Stimulated activated CD4-positive, alpha-beta T cell treated with anti-CD3 and anti-CD28 coated beads, Interleukin-1b, Interleukin-23, amount 100 ng/mL, for 1 hour (primary cell): ENCODE results near the gene PPFIA1.
A peak's percentile ranks its signal among the peaks of the same experiment; 100 is the strongest.
"Not testable (repeated sequence)": the region's sequence is repeated elsewhere in the genome, so short reads cannot be mapped to it uniquely, and the experiment has no call there.

Experiments used
- DNase-seq, 2 donors: peaks; one replicate each; pipeline ENCODE4 v3.0.0-alpha.2; 2020; ENCODE audit warnings: low read depth in 2 of 2

The PPFIA1 gene

GRCh38 chr11:70251659-70252321, 18.7 kb upstream of the PPFIA1 start:
- DNase-seq, result no peak

- no peak for DNase-seq
Measured at GRCh38 chr11:70252844-70253243, 17.6 kb upstream of the PPFIA1 start.

DNA sequence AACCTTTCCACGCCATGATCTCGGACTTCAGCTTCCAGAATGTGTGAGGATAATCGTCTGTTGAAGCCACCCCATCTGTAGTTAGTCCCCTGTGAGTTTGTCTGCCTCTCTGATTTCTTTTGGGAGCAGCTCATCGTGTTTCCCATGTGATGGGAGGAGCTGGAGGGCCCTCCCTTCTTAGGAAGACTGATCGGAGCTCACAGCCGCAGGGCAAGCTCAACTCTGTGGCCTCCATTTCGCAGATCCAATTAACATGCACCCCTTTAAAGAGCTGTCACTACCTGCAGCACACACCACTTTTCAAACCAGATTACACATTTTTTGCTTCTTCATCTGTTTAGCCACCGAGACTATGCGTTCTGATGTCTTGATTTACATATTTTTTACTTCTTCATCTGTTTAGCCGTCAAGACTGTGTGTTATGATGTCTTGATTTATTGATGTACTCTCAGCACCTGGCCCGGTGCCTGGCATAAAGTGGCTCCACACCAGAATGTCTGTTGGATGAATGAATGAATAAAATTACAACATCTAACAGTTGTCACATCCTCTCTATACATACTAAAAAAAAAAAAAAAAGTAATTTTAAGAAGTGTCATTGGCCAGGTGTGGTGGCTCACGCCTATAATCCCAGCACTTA, 14.9 kb upstream of the PPFIA1 start:
- DNase-seq, result no peak

DNA sequence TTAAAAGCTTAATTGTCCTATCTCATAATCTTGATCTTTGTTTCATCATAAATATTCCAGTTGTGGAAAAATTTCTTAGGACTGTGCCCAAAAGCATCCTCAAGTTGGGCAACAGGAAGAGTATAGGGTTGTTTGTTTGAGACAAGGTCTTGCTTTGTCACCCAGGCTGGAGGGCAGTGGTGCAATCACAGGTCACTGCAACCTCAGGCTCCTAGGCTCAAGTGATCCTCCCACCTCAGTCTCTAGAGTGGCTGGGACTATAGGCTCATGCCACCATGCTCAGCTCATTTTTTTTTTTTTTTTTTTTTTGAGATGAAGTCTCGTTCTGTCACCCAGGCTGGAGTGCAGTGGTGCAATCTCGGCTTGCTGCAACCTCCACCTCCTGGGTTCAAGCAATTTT, 11.4 kb upstream of the PPFIA1 start:
- DNase-seq, result not testable (repeated sequence)

DNA sequence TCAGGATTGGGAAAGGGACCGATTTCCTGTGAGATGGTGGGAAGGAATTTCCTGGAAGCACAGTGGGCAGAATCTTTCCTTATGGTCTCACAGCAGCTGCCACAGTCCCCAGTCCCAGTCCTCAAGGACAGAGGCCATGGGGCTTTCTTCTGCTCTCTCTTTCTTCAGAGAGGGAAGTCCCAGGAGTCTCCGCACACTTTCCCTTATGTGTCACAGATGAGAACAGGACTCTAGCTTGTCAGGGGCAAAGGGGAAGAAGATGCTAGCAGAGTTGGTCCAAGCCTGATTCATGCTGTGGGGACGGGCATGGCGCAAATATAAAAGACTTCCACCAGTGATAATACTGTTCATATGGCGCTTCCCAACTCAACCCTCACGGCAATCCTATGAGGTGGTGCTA, 7.5 kb upstream of the PPFIA1 start:
- no peak for DNase-seq

- DNase-seq, result no peak
Measured at GRCh38 chr11:70263363-70263762, 7.1 kb upstream of the PPFIA1 start.

DNA sequence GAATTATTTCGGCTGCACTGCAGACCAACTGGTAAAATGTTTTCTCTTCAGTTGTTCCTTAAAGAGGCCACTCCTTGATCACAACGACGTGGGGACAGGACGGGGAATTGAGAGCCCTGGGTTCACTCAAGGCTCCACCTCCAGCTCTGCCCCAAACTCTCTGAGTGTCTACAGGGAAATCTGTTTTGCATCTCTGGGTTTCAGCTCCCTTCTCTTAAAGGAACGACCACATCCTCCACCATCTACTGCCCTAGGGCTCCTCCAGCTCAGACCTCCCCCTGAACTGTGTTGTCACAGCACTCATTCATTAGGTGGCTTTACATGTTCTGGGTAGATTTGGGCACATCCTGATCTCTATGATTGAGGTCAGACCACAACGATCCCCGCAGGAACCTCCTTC, 5.1 kb upstream of the PPFIA1 start:
- no peak for DNase-seq

DNA sequence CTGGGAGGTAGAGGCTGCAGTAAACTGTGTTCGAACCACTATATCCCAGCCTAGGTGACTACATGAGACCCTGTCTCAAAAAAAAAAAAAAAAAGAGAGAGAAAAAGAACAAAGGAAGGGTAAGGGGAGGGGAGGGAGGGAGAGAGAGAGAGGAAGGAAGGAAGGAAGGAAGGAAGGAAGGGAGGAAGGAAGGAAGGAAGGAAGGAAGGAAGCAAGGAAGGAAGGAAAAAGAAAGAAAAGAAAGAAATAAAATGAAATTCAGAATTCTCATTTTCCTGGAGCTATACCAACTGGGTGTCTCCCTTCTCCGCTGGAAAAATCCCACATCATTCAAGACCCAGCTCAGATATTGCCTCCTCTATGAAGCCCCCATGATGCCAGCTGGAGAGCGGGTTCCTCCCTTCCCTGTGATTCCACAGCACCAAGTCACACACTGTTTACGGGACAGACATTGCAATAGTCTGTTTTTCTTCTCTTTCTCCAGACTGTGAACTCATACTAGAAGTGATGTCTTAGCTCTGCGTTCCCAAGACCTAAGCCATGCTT, 3.0 kb upstream of the PPFIA1 start:
- no peak for DNase-seq

DNA sequence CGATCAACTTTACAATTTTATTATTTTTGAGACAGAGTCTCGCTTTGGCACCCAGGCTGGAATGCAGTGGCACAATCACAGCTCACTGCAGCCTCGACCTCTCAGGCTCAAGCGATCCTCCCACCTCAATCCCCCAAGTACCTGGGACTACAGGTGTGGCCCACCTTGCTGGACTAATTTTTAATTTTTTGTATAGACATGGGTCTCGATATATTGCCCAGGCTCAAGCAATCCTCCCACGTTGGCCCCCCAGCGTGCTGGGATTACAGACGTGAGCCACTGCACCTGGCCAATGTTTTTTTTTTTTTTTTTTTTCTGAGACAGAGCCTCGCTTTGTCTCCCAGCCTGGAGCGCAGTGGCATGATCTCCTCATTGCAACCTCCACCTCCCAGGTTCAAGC, 2.0 kb upstream of the PPFIA1 start:
- DNase-seq, result no peak

- DNase-seq, result peak in 1 of 2 donors; percentile 2
Measured at GRCh38 chr11:70270877-70271648, 573 bp downstream of the PPFIA1 start.

DNA sequence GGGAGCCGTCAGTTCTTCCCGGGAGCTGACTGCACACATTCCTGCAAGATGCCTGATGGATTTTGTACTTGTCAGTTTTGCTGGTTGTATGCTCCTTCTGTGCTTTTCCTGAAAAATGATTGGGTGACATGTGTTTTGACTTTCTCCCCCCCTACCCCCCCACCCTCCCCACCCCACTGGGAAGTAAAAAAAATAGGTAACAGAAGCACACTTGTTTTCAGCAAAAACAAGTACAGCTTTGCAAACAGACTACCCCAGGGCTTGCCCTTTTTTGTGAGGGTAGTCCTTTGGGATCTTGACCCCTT, 1.1 kb downstream of the PPFIA1 start:
- DNase-seq, result no peak

DNA sequence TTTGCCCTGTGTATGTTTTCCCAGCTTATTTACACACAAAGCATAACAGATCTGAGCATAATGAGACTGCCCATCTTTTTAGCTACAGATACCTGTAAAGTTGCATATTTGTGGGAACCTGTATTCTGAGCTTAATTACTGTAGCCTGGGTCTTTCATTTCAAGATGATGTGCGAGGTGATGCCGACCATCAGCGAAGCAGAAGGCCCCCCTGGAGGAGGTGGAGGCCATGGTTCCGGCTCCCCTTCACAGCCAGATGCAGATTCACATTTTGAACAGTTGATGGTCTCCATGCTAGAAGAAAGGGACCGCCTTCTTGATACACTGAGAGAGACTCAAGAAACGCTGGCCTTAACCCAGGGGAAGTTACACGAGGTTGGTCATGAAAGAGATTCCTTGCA, 1.5 kb downstream of the PPFIA1 start:
- DNase-seq, result no peak

GRCh38 chr11:70278994-70279393, 8.5 kb downstream of the PPFIA1 start:
- no peak for DNase-seq

- DNase-seq, result no peak
Measured at GRCh38 chr11:70281156-70281609, 10.7 kb downstream of the PPFIA1 start.

- no peak for DNase-seq
Measured at GRCh38 chr11:70282012-70282411, 11.5 kb downstream of the PPFIA1 start.

- DNase-seq, result no peak
Measured at GRCh38 chr11:70288721-70289120, 18.2 kb downstream of the PPFIA1 start.

GRCh38 chr11:70289582-70289981, 19.1 kb downstream of the PPFIA1 start:
- DNase-seq, result no peak

DNA sequence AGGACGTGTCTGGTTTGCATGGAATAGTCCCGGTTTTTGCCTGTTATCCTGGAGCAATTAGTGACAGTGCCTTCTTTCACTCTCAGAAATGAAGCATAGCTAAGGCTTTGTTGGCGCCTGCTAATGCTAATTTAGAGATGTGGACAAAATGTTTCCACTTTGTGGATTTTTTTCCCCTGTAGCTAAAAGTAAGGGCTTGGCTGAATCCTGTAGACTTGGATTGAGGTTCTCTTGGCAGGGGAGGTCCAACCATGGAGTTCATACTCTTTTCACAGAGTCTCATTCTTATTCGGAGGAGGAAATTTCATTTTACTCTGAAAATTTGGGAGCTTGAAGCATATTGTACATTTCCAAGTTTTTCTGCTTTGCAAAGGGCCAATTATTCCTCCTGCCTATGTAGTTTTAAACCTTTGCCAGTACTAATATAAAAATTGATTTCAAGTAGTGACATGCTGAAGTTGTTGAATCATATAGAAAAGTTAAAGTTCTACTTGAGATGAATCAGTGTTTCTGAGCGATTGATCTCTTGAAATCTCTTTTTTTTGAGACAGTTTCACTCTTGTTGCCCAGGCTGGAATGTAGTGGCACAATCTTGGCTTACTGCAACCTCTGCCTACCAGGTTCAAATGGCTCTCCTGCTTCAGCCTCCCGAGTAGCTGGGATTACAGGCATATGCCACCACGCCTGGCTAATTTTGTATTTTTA, 20.0 kb downstream of the PPFIA1 start:
- no peak for DNase-seq

DNA sequence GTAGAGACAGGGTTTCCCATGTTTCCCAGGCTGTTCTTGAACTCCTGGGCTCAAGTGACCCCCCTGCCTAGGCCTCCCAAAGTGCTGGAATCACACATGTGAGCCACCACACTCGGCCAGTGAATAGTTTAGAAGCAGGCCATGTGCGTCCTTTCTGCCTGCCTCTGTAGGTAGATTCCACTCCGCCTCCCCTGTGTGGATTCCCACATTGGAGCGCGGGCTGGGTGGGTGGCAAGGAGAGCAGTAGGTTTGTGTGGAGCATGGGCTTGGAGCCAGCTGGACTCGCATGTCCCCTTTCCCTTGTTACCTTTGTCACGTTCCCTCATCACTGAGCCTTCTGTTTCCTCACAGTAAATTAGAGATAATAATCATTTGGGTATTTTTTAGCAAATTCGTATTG, 21.7 kb downstream of the PPFIA1 start:
- DNase-seq, result no peak

DNA sequence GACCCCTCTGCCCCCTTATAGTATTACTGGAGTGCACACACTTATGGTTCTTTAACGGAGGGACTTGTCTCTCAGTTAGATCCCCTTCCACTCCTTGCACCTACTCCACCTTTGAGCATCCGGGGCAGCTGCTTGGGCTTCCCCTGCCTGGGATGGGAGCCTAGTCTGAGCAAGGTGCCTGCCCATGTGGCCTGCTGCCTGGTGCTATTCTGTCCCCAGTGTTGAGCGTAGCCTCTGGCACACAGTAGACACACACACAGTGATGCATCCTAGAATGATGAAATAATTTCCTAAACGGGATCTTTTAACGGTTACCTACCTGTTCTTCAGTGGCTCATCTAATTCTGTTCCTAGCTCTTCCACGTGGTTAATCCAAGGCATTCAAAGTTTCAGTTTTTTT, 22.4 kb downstream of the PPFIA1 start:
- DNase-seq, result no peak

GRCh38 chr11:70295166-70295565, 24.7 kb downstream of the PPFIA1 start:
- not testable (repeated sequence) for DNase-seq

DNA sequence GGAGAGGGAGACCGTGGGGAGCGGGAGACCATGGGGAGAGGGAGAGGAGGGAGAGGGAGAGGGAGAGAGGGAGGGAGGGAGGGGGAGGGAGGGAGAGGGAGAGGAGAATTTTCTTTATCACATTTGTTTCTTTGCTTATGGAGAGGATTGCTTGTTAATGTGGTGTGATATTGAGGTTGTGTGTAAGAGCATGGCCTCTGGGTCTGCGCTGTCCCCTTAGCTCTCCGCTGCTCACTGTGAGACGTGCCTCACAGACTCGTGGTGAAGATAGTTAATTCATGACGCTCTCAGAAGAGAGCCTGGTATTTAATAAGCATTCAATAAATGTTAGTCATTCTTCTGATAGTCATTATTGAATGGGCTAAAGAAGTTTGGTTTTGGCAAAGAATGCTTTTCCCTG, 26.2 kb downstream of the PPFIA1 start:
- no peak for DNase-seq
